Body of pancreas (tissue), 4 donors: ENCODE measurements around the gene ATP11A.

Experiments
- CTCF ChIP-seq, 7 experiments: fragments of 450-650 bp in 4 of 7; fragments of 200-600 bp in 3 of 7; sonication (generic) in 3 of 7; IDR thresholded peaks; one replicate each; pipeline ENCODE4 v1.5.1; 2016 to 2019; ENCODE audit warnings: antibody characterized with exemption in 7 of 7
- POLR2A ChIP-seq, 3 donors: fragments of 450-650 bp; IDR thresholded peaks; one replicate each; pipeline ENCODE4 v1.6.1; 2016; ENCODE audit warnings: antibody characterized with exemption in 3 of 3, mild to moderate bottlenecking in 2 of 3

GRCh38 chr13:112908342-112908741 lies 218.5 kb downstream of the ATP11A start:
- TF ChIP-seq POLR2A (IDR thresholded peaks at IDR 0.05) = no peak
- no peak for TF ChIP-seq CTCF (IDR thresholded peaks at IDR 0.05)
